Neuron (in vitro differentiated cells): ENCODE data around the gene COL23A1.
A peak's percentile ranks its signal among the peaks of the same experiment; 100 is the strongest.
"Not testable (repeated sequence)": the region's sequence is repeated elsewhere in the genome, so short reads cannot be mapped to it uniquely, and the experiment has no call there.

Experiments used
- H2AFZ ChIP-seq: one replicate; pipeline ENCODE4 v1.6.1; 2013; ENCODE audit warnings: low read depth, mild to moderate bottlenecking, inconsistent platforms, low read length, moderate library complexity
- H3K27me3 ChIP-seq: one replicate; pipeline ENCODE4 v1.6.1; 2013; ENCODE audit warnings: low read length; ENCODE audit not compliant: insufficient read depth
- H3K36me3 ChIP-seq: one replicate; pipeline ENCODE4 v1.6.1; 2013; ENCODE audit warnings: low read length; ENCODE audit not compliant: insufficient read depth
- H3K4me1 ChIP-seq: one replicate; pipeline ENCODE4 v1.6.1; 2013; ENCODE audit warnings: low read length; ENCODE audit not compliant: insufficient read depth
- H3K4me3 ChIP-seq: 2 replicates; pipeline ENCODE4 v1.5.1; 2013; ENCODE audit warnings: mild to moderate bottlenecking, low read length, moderate library complexity
- H3K9me3 ChIP-seq: one replicate; pipeline ENCODE4 v1.6.1; 2013; ENCODE audit warnings: low read length

COL23A1 gene

GRCh38 chr5:178203670-178204181, 386.5 kb downstream of the COL23A1 start:
- Histone ChIP-seq H3K36me3 (peaks cover 33% of the 10 kb centered on the region), H3K4me3 (peak overlapping the region; percentile 96)

GRCh38 chr5:178202541-178202940, 387.7 kb downstream of the COL23A1 start:
- Histone ChIP-seq H2AFZ (no peak overlapping the region), H3K4me1 (peaks cover 22% of the 10 kb centered on the region), H3K4me3 (no peak overlapping the region), H3K9me3 (no peaks in the 10 kb centered on the region), H3K36me3 (peaks cover 22% of the 10 kb centered on the region), H3K27me3 (no peaks in the 10 kb centered on the region)

More at GRCh38 chr5:178203670-178204181, 386.5 kb downstream of the COL23A1 start:
- Histone ChIP-seq H3K4me1 (peaks cover 26% of the 10 kb centered on the region), H3K9me3 (no peaks in the 10 kb centered on the region), H2AFZ (peak overlapping the region; percentile 49), H3K27me3 (no peaks in the 10 kb centered on the region)

- peaks cover 16% of the 10 kb centered on the region for H3K4me1 ChIP-seq
- H3K27me3 ChIP-seq: no peaks in the 10 kb centered on the region
- no peak overlapping the region for H3K4me3 ChIP-seq
- no peak overlapping the region for H2AFZ ChIP-seq
- peaks cover 16% of the 10 kb centered on the region for H3K36me3 ChIP-seq
- H3K9me3 ChIP-seq: no peaks in the 10 kb centered on the region
These were observed 388.3 kb downstream of the COL23A1 start for GRCh38 chr5:178201927-178202235.

GRCh38 chr5:178201221-178201926, 388.8 kb downstream of the COL23A1 start:
- H3K27me3 ChIP-seq: no peaks in the 10 kb centered on the region
- H3K4me1 ChIP-seq: peaks cover 11% of the 10 kb centered on the region
- no peak overlapping the region for H2AFZ ChIP-seq
- H3K36me3 ChIP-seq: peaks cover 10% of the 10 kb centered on the region
- no peak overlapping the region for H3K4me3 ChIP-seq
- H3K9me3 ChIP-seq: no peaks in the 10 kb centered on the region

GRCh38 chr5:178199581-178200434, 390.4 kb downstream of the COL23A1 start:
- Histone ChIP-seq H2AFZ (no peak overlapping the region), H3K4me3 (no peak overlapping the region), H3K9me3 (no peaks in the 10 kb centered on the region)

GRCh38 chr5:178198706-178199105, 391.5 kb downstream of the COL23A1 start:
- H3K9me3 ChIP-seq: peaks cover 2% of the 10 kb centered on the region
- no peaks in the 10 kb centered on the region for H3K36me3 ChIP-seq
- H3K4me3 ChIP-seq: no peak overlapping the region
- peaks cover 5% of the 10 kb centered on the region for H3K27me3 ChIP-seq
- no peaks in the 10 kb centered on the region for H3K4me1 ChIP-seq
- no peak overlapping the region for H2AFZ ChIP-seq

More at GRCh38 chr5:178199581-178200434, 390.4 kb downstream of the COL23A1 start:
- Histone ChIP-seq H3K27me3 (no peaks in the 10 kb centered on the region), H3K36me3 (no peaks in the 10 kb centered on the region), H3K4me1 (no peaks in the 10 kb centered on the region)

GRCh38 chr5:178198151-178198550, 392.0 kb downstream of the COL23A1 start:
- not testable (repeated sequence) for H3K36me3 ChIP-seq, H3K27me3 ChIP-seq, H3K4me3 ChIP-seq, H3K9me3 ChIP-seq, H3K4me1 ChIP-seq, H2AFZ ChIP-seq

GRCh38 chr5:178196986-178197385, 393.2 kb downstream of the COL23A1 start:
- H2AFZ ChIP-seq: no peak overlapping the region
- H3K4me3 ChIP-seq: no peak overlapping the region
- no peaks in the 10 kb centered on the region for H3K36me3 ChIP-seq
- peaks cover 6% of the 10 kb centered on the region for H3K27me3 ChIP-seq
- H3K9me3 ChIP-seq: peaks cover 2% of the 10 kb centered on the region
- no peaks in the 10 kb centered on the region for H3K4me1 ChIP-seq

GRCh38 chr5:178196281-178196812, 393.8 kb downstream of the COL23A1 start:
- Histone ChIP-seq H3K9me3 (peaks cover 2% of the 10 kb centered on the region), H3K4me1 (no peaks in the 10 kb centered on the region), H3K4me3 (no peak overlapping the region), H2AFZ (no peak overlapping the region), H3K27me3 (peaks cover 6% of the 10 kb centered on the region), H3K36me3 (no peaks in the 10 kb centered on the region)

- no peak overlapping the region for H3K4me3 ChIP-seq
- peaks cover 2% of the 10 kb centered on the region for H3K9me3 ChIP-seq
- peaks cover 6% of the 10 kb centered on the region for H3K27me3 ChIP-seq
- no peaks in the 10 kb centered on the region for H3K36me3 ChIP-seq
- no peaks in the 10 kb centered on the region for H3K4me1 ChIP-seq
- no peak overlapping the region for H2AFZ ChIP-seq
These were observed 396.2 kb downstream of the COL23A1 start for GRCh38 chr5:178194026-178194425.

- no peak overlapping the region for H2AFZ ChIP-seq
- no peak overlapping the region for H3K4me3 ChIP-seq
These were observed 396.9 kb downstream of the COL23A1 start for GRCh38 chr5:178193251-178193809.

GRCh38 chr5:178192787-178193186, 397.4 kb downstream of the COL23A1 start:
- no peaks in the 10 kb centered on the region for H3K36me3 ChIP-seq
- no peak overlapping the region for H3K4me3 ChIP-seq
- peaks cover 2% of the 10 kb centered on the region for H3K9me3 ChIP-seq
- no peak overlapping the region for H2AFZ ChIP-seq
- peaks cover 6% of the 10 kb centered on the region for H3K27me3 ChIP-seq
- no peaks in the 10 kb centered on the region for H3K4me1 ChIP-seq

More at GRCh38 chr5:178193251-178193809, 396.9 kb downstream of the COL23A1 start:
- Histone ChIP-seq H3K9me3 (peaks cover 2% of the 10 kb centered on the region), H3K4me1 (no peaks in the 10 kb centered on the region), H3K36me3 (no peaks in the 10 kb centered on the region), H3K27me3 (peaks cover 6% of the 10 kb centered on the region)

- H3K4me3 ChIP-seq: no peak overlapping the region
- no peaks in the 10 kb centered on the region for H3K4me1 ChIP-seq
- H3K36me3 ChIP-seq: no peaks in the 10 kb centered on the region
- H2AFZ ChIP-seq: no peak overlapping the region
- peaks cover 2% of the 10 kb centered on the region for H3K9me3 ChIP-seq
- peaks cover 6% of the 10 kb centered on the region for H3K27me3 ChIP-seq
These were observed 397.9 kb downstream of the COL23A1 start for GRCh38 chr5:178192244-178192643.
